ENCODE measurements around the gene CMSS1. TPM values are rescaled to one million over a fixed set of nuclear protein-coding genes. Genes with fewer than 3 reads are reported as not detected.

The CMSS1 gene
- total and polyA plus RNA-seq, 2 donors (not counting 1 experiment from before 2014, with no cell fraction given): 7.3 to 22.8 TPM

DNA sequence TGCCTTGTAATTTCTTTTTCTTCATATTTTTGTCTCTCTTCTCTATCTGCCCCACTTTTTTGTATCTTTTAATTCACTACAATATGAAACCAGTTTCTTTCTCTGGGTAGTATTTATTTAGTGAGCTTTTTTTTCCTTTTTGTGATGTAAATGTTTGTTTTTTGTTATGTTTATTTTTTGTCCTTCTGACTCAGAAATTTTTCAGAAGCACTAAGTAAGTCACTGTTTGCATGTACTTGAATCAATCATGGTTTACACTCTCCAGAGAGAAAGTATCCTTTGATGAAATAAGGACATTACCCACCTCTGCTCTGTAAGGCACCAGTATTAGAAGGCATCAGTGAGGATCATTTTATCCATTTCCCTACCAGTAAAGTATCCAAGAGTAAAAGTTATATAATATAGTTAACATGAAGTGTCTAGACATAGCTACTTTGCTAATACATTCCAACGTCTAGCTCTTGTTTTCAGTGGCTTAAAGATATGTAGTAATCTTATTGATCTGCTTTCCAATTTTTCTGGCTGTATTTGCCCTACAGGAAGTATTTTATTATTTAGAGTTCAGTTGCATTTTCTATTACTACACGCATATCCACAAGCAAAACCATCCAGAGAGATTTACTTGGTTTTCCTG is 271.2 kb downstream of the CMSS1 start:
- H3K27ac Mint-ChIP-seq: no peak overlapping the region
- intact Hi-C loops (cut with micrococcal nuclease): no loop called here
- POLR2A ChIA-PET: no interaction called here

More for the DNA sequence above, 271.2 kb downstream of the CMSS1 start:
- TF ChIP-seq, protein P1, sequence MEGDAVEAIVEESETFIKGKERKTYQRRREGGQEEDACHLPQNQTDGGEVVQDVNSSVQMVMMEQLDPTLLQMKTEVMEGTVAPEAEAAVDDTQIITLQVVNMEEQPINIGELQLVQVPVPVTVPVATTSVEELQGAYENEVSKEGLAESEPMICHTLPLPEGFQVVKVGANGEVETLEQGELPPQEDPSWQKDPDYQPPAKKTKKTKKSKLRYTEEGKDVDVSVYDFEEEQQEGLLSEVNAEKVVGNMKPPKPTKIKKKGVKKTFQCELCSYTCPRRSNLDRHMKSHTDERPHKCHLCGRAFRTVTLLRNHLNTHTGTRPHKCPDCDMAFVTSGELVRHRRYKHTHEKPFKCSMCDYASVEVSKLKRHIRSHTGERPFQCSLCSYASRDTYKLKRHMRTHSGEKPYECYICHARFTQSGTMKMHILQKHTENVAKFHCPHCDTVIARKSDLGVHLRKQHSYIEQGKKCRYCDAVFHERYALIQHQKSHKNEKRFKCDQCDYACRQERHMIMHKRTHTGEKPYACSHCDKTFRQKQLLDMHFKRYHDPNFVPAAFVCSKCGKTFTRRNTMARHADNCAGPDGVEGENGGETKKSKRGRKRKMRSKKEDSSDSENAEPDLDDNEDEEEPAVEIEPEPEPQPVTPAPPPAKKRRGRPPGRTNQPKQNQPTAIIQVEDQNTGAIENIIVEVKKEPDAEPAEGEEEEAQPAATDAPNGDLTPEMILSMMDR (IDR thresholded peaks at IDR 0.05): no peak
- no peak for TF ChIP-seq EZH2 (IDR thresholded peaks at IDR 0.05; ENCODE audit: borderline replicate concordance, insufficient read depth, low read depth, low read length, poor library complexity, severe bottlenecking)
- no peak for DNase-seq
- Mint-ChIP-seq H3K9me3 (ENCODE audit: insufficient read depth) (no peaks in the 10 kb centered on the region), H3K4me1 (peaks cover 20% of the 10 kb centered on the region), H3K4me3 (no peak overlapping the region), H3K27me3 (no peaks in the 10 kb centered on the region)
- CTCF ChIA-PET: interaction anchor here (1.2 kb wide), 2 partner anchors 14 to 20 kb away, joined by 3 to 4 read pairs; no protein-coding TSS in a partner anchor
- Histone ChIP-seq H3K9ac (ENCODE audit: low read length) (no peak overlapping the region), H3K4me2 (replicated peaks; ENCODE audit: low read depth, low read length, poor library complexity, severe bottlenecking) (no peak overlapping the region), H3K4me1 (ENCODE audit: control insufficient read depth in 2 of 2, insufficient read depth in 2 of 2, low read length in 2 of 2) (peaks cover 3 to 8% of the 10 kb centered on the region in 2 donors), H3K36me3 (replicated peaks in 1 of 2; ENCODE audit: control extremely low read depth in 1 of 2, control insufficient read depth in 1 of 2, extremely low read depth in 1 of 2, insufficient read depth in 2 of 2, low read length in 1 of 2) (no peaks in the 10 kb centered on the region), H3K9me3 (ENCODE audit: control extremely low read depth in 1 of 3, control insufficient read depth in 2 of 3, insufficient read depth in 1 of 3, low read length in 2 of 3) (no peaks in the 10 kb centered on the region), H3K27me3 (replicated peaks in 1 of 4; ENCODE audit: control extremely low read depth in 1 of 4, control insufficient read depth in 3 of 4, insufficient read depth in 4 of 4, low read length in 3 of 4) (no peaks in the 10 kb centered on the region), H4K20me1 (ENCODE audit: control insufficient read depth, insufficient read depth, low read length, poor library complexity, severe bottlenecking) (no peaks in the 10 kb centered on the region), H2AFZ (ENCODE audit: insufficient read depth, low read depth, low read length, poor library complexity, severe bottlenecking) (no peak overlapping the region), H3K4me3 (ENCODE audit: control extremely low read depth in 1 of 5, extremely low read depth in 1 of 5, insufficient read depth in 1 of 5, low read depth in 2 of 5, low read length in 4 of 5) (no peak overlapping the region), H3K79me2 (ENCODE audit: control insufficient read depth, insufficient read depth, low read length) (no peaks in the 10 kb centered on the region), H3K27ac (ENCODE audit: low read length in 2 of 2) (no peak overlapping the region)
- WGBS (ENCODE audit: insufficient coverage): no CpG with 5 or more reads among the region's 2 CpGs
- ATAC-seq (ENCODE audit: low read depth): no peak

Measured in B cell (primary cell).